H1 (cell line): Measurements from ENCODE around the gene GPR139. TPM values are rescaled to one million over a fixed set of nuclear protein-coding genes. Genes with fewer than 3 reads are reported as not detected.

ENCODE experiments used
- BCL11A ChIP-seq, 2 experiments: IDR thresholded peaks; one replicate each; pipeline ENCODE4 v1.6.1; 2011; ENCODE audit warnings: low read depth in 2 of 2, low read length in 2 of 2, mild to moderate bottlenecking in 2 of 2
- CBX5 ChIP-seq: fragments of 300-800, 300-1000 bp; sonication (generic); IDR thresholded peaks from 2 replicates; pipeline ENCODE4 v1.7.1; 2016; ENCODE audit warnings: antibody characterized with exemption, low read length, low read depth
- CREB1 ChIP-seq: IDR thresholded peaks from 2 replicates; pipeline ENCODE4 v1.6.1; 2012; ENCODE audit warnings: inconsistent platforms
- HDAC6 ChIP-seq: IDR thresholded peaks from one replicate; pipeline ENCODE4 v1.7.1; 2012; ENCODE audit warnings: low read depth, mild to moderate bottlenecking, inconsistent platforms, low read length, moderate library complexity
- SP4 ChIP-seq: IDR thresholded peaks from 2 replicates; pipeline ENCODE4 v1.6.1; 2012; ENCODE audit warnings: low read length, inconsistent platforms
- SRF ChIP-seq: IDR thresholded peaks from 2 replicates; pipeline ENCODE4 v1.6.1; 2011; ENCODE audit warnings: mild to moderate bottlenecking, low read depth, low read length, moderate library complexity
- polyA plus RNA-seq, 7 experiments: library from polyadenylated mRNA; depleted of rRNA in 3 of 7; stranded (reverse) in 5 of 7; unstranded in 2 of 7; fragments of >200 nt in 5 of 7; fragments of 200-250 nt in 2 of 7; gene quantifications; 1 replicate in 5 of 7; 2 replicates in 1 of 7; 4 replicates in 1 of 7; pipeline versions ENCODE4 v1.2.1 to v1.2.3, GENCODE V29; 2011 to 2013; ENCODE audit warnings: missing spikeins in 2 of 7, mixed read lengths in 2 of 7
- total RNA-seq: library from RNA; stranded (reverse); fragmentation: NEBNext Ultra II Directional; extraction: Animal tissue kit (Norgen Biotek cat#: 25700); gene quantifications from 2 replicates; pipeline ENCODE4 v1.2.1, GENCODE V29; 2021
- TF ChIP-seq, protein P1 (sequence below): fragments of 300-600 bp; sonication (generic); IDR thresholded peaks from 2 replicates; pipeline ENCODE4 v1.7.1; 2012; ENCODE audit warnings: low read length, moderate library complexity, mild to moderate bottlenecking, inconsistent platforms; ENCODE audit not compliant: insufficient replicate concordance
- TF ChIP-seq, protein P2 (sequence below): IDR thresholded peaks from 2 replicates; pipeline ENCODE4 v1.6.1; 2012; ENCODE audit warnings: inconsistent platforms
- TF ChIP-seq, protein P3 (sequence below), 3 experiments: IDR thresholded peaks; 1 replicate in 2 of 3; 2 replicates in 1 of 3; pipeline versions ENCODE4 v1.5.1 to v1.6.1; 2011; ENCODE audit warnings: low read length in 3 of 3, mild to moderate bottlenecking in 3 of 3, inconsistent platforms in 2 of 3, low read depth in 1 of 3, moderate library complexity in 1 of 3; ENCODE audit not compliant: insufficient read depth in 1 of 3; ENCODE audit errors: control extremely low read depth in 1 of 3

Gene GPR139
- total and polyA plus RNA-seq, 2 of the 8 experiments (the other 6 are each of a cell fraction or from before 2014, with no cell fraction given), result 0.84 to 2.2 TPM

DNA sequence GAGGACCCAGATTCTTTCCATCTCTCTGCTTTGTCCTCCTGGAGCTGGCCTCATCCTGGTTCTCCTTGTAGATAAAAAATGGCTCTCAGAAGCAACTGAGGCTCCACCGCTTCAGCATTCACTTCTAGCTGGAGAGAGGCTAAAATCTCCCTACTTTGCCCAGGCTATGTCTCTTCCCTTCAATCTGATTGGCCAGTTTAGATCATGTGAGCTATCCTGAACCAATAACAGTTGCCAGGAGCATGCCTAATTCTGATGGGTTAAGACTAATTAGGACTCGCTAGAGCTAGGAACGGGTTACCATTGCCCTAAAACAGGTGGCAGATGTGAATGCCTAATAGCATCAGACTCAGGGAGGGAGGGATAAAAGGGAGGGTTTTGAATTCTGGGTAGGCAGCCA is 89.6 kb downstream of the GPR139 start (continued):
- TF ChIP-seq, protein P1, sequence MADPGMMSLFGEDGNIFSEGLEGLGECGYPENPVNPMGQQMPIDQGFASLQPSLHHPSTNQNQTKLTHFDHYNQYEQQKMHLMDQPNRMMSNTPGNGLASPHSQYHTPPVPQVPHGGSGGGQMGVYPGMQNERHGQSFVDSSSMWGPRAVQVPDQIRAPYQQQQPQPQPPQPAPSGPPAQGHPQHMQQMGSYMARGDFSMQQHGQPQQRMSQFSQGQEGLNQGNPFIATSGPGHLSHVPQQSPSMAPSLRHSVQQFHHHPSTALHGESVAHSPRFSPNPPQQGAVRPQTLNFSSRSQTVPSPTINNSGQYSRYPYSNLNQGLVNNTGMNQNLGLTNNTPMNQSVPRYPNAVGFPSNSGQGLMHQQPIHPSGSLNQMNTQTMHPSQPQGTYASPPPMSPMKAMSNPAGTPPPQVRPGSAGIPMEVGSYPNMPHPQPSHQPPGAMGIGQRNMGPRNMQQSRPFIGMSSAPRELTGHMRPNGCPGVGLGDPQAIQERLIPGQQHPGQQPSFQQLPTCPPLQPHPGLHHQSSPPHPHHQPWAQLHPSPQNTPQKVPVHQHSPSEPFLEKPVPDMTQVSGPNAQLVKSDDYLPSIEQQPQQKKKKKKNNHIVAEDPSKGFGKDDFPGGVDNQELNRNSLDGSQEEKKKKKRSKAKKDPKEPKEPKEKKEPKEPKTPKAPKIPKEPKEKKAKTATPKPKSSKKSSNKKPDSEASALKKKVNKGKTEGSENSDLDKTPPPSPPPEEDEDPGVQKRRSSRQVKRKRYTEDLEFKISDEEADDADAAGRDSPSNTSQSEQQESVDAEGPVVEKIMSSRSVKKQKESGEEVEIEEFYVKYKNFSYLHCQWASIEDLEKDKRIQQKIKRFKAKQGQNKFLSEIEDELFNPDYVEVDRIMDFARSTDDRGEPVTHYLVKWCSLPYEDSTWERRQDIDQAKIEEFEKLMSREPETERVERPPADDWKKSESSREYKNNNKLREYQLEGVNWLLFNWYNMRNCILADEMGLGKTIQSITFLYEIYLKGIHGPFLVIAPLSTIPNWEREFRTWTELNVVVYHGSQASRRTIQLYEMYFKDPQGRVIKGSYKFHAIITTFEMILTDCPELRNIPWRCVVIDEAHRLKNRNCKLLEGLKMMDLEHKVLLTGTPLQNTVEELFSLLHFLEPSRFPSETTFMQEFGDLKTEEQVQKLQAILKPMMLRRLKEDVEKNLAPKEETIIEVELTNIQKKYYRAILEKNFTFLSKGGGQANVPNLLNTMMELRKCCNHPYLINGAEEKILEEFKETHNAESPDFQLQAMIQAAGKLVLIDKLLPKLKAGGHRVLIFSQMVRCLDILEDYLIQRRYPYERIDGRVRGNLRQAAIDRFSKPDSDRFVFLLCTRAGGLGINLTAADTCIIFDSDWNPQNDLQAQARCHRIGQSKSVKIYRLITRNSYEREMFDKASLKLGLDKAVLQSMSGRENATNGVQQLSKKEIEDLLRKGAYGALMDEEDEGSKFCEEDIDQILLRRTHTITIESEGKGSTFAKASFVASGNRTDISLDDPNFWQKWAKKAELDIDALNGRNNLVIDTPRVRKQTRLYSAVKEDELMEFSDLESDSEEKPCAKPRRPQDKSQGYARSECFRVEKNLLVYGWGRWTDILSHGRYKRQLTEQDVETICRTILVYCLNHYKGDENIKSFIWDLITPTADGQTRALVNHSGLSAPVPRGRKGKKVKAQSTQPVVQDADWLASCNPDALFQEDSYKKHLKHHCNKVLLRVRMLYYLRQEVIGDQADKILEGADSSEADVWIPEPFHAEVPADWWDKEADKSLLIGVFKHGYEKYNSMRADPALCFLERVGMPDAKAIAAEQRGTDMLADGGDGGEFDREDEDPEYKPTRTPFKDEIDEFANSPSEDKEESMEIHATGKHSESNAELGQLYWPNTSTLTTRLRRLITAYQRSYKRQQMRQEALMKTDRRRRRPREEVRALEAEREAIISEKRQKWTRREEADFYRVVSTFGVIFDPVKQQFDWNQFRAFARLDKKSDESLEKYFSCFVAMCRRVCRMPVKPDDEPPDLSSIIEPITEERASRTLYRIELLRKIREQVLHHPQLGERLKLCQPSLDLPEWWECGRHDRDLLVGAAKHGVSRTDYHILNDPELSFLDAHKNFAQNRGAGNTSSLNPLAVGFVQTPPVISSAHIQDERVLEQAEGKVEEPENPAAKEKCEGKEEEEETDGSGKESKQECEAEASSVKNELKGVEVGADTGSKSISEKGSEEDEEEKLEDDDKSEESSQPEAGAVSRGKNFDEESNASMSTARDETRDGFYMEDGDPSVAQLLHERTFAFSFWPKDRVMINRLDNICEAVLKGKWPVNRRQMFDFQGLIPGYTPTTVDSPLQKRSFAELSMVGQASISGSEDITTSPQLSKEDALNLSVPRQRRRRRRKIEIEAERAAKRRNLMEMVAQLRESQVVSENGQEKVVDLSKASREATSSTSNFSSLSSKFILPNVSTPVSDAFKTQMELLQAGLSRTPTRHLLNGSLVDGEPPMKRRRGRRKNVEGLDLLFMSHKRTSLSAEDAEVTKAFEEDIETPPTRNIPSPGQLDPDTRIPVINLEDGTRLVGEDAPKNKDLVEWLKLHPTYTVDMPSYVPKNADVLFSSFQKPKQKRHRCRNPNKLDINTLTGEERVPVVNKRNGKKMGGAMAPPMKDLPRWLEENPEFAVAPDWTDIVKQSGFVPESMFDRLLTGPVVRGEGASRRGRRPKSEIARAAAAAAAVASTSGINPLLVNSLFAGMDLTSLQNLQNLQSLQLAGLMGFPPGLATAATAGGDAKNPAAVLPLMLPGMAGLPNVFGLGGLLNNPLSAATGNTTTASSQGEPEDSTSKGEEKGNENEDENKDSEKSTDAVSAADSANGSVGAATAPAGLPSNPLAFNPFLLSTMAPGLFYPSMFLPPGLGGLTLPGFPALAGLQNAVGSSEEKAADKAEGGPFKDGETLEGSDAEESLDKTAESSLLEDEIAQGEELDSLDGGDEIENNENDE, result no peak
- TF ChIP-seq CBX5 (no peak), HDAC6 (no peak), SRF (no peak), CREB1 (no peak), SP4 (no peak), BCL11A (IDR thresholded peaks at IDR 0.05; ENCODE audit: low read depth in 2 of 2, low read length in 2 of 2) (no peak)
- TF ChIP-seq, protein P2, sequence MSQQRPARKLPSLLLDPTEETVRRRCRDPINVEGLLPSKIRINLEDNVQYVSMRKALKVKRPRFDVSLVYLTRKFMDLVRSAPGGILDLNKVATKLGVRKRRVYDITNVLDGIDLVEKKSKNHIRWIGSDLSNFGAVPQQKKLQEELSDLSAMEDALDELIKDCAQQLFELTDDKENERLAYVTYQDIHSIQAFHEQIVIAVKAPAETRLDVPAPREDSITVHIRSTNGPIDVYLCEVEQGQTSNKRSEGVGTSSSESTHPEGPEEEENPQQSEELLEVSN, result no peak
- TF ChIP-seq, protein P3, sequence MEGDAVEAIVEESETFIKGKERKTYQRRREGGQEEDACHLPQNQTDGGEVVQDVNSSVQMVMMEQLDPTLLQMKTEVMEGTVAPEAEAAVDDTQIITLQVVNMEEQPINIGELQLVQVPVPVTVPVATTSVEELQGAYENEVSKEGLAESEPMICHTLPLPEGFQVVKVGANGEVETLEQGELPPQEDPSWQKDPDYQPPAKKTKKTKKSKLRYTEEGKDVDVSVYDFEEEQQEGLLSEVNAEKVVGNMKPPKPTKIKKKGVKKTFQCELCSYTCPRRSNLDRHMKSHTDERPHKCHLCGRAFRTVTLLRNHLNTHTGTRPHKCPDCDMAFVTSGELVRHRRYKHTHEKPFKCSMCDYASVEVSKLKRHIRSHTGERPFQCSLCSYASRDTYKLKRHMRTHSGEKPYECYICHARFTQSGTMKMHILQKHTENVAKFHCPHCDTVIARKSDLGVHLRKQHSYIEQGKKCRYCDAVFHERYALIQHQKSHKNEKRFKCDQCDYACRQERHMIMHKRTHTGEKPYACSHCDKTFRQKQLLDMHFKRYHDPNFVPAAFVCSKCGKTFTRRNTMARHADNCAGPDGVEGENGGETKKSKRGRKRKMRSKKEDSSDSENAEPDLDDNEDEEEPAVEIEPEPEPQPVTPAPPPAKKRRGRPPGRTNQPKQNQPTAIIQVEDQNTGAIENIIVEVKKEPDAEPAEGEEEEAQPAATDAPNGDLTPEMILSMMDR (IDR thresholded peaks at IDR 0.05; ENCODE audit: control extremely low read depth in 1 of 3, insufficient read depth in 1 of 3, low read depth in 1 of 3, low read length in 3 of 3), result no peak
